ENCODE measurements around the gene PRKAG2.
"Not testable (repeated sequence)": the region's sequence is repeated elsewhere in the genome, so short reads cannot be mapped to it uniquely, and the experiment has no call there.

PRKAG2 gene

DNA sequence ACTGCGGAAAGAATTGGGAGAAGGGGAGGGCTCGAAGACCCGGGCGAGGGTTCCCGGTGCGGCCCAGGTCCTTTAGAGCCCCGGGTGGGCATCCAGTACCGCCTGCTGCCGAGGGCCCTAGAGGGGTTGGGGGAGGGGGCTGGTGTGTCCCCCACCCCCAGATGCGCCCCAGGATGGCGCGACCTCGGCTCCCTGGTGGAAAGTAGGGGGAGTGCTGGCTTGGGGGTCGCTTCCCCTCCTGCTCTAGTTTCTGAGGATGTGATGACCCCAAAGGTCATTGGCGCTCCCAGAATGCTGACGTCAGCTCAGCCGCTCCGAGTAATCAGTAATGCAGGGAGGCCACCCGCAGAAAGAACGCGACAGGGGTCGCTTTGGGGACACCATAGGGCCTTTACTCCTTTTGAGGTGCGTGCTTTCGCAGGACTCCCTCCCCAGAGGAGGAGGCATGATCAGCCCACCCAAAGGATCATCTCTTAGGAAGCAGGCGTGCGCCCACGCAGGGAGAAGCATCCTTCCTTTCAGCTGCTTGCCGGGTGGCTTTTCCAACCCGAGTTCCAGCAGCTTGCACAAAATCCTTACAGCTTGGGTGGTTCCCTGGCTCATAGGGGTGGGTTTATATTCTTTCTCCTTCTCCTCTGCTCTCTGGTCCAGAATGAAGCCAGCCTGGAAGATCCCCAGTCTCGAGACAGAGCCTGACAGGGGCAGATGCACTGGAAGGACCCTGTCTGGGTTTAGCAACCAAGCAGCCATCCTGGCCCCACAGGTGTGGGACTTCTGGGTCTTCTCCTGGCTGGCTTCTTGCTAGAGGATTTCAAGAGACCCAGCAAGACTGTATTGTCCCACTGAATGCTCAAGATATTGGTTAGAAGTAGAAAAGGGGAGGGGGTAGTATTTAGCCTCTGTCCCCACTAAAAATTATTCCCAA, 1.3 kb upstream of the PRKAG2 start:
- H2AFZ ChIP-seq (ENCODE audit: low read length): peak overlapping the region; percentile 99
- no peak overlapping the region for H4K8ac ChIP-seq (ENCODE audit: low read depth, low read length)
- no peak overlapping the region for H4K91ac ChIP-seq (ENCODE audit: low read depth, low read length, poor library complexity)
- no peak overlapping the region for H3K23ac ChIP-seq (ENCODE audit: low read depth, low read length, poor library complexity)
- no peak overlapping the region for H2BK12ac ChIP-seq (ENCODE audit: low read length)
- no peak overlapping the region for H3K9ac ChIP-seq (ENCODE audit: low read depth, low read length, poor library complexity)
- H3K4me3 ChIP-seq (ENCODE audit: low read length in 2 of 2): peak overlapping the region in 1 of 2 donors; percentile 30
- no peak overlapping the region for H2BK5ac ChIP-seq (ENCODE audit: low read length)
- no peak for DNase-seq (ENCODE audit: low spot score)
- no peak overlapping the region for H2BK120ac ChIP-seq (ENCODE audit: low read depth, low read length)
- H3K27me3 ChIP-seq (ENCODE audit: control insufficient read depth in 3 of 3, insufficient read depth in 3 of 3, low read depth in 1 of 3, low read length in 3 of 3): peaks cover 0 to 71% (median 19%) of the 10 kb centered on the region in 3 experiments
- H3K18ac ChIP-seq (ENCODE audit: low read length): peak overlapping the region; percentile 97
- H3K27ac ChIP-seq (replicated peaks; ENCODE audit: low read length): no peak overlapping the region
- H3K79me1 ChIP-seq (ENCODE audit: low read depth, low read length): no peaks in the 10 kb centered on the region
- H3K14ac ChIP-seq (ENCODE audit: low read length): no peak overlapping the region
- peak overlapping the region; percentile 5 for H2BK15ac ChIP-seq (ENCODE audit: low read length)
- H3K4me1 ChIP-seq (ENCODE audit: control insufficient read depth in 2 of 2, insufficient read depth in 1 of 2, low read depth in 1 of 2, low read length in 2 of 2): peaks cover 5 to 9% of the 10 kb centered on the region in 2 donors
- peak overlapping the region; percentile 100 for H3K4me2 ChIP-seq (ENCODE audit: insufficient read depth, low read length, poor library complexity, severe bottlenecking)
- peak overlapping the region; percentile 22 for H2AK5ac ChIP-seq (ENCODE audit: low read depth, low read length)
- no peaks in the 10 kb centered on the region for H3K9me3 ChIP-seq (replicated peaks in 1 of 2; ENCODE audit: control insufficient read depth in 2 of 2, insufficient read depth in 1 of 2, low read depth in 1 of 2, low read length in 2 of 2)
- WGBS, 2 donors (ENCODE audit: extremely low coverage in 2 of 2, insufficient read length in 2 of 2, insufficient replicate concordance in 1 of 2): no CpG with 5 or more reads among the region's 30 CpGs
- no peaks in the 10 kb centered on the region for H3K36me3 ChIP-seq (replicated peaks in 1 of 2; ENCODE audit: control insufficient read depth in 2 of 2, insufficient read depth in 2 of 2, low read length in 2 of 2)
- no peak overlapping the region for H3K4ac ChIP-seq (ENCODE audit: low read length)

DNA sequence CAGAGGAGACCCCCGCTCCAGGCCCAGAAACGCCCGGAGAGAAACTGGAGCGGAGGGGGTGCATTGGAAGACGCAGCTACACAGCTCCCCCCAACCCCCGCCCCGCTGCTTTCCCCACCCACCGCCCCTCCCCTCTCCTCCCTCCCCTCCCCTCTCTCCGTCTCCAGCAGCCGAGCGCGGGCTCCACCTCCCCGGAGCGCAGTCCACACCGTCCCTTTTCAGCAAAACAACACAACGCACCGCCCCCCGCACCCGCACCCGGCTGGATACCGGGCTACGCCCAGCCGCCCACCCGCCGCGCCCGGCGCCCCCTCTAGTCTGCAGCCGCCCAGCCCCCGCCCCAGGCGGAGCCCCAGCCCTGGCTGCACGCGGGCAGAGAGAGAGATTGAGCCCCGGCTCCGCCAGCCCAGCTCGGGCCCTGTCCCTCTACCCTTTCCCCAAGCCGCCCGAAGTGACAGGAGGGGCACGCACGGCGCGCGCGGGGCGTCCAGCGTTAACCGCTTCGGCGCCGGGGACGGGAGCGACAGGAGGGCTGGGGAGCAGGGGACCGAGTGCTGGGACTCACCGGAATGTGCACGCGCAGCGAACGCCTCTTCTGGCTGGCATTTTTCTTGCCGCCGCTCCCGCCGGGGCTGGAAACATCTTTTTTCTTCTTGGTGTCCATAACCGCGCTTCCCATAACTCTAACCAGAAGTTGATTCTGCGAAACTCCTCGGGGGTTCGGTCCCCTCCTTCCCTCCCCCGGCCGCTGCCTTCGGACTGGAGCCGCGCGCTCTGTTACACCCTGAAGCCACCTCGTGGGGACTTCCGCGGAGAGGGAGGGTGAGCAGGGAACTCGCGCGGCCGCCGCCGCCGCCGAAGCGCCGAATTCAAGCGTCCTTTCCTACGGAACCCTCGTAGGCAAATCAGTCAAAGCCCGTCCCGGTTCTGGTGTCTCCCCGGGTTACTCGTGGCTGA, 695 bp downstream of the PRKAG2 start:
- H4K91ac ChIP-seq (ENCODE audit: low read depth, low read length, poor library complexity): no peak overlapping the region
- peaks cover 5 to 9% of the 10 kb centered on the region in 2 donors for H3K4me1 ChIP-seq (ENCODE audit: control insufficient read depth in 2 of 2, insufficient read depth in 1 of 2, low read depth in 1 of 2, low read length in 2 of 2)
- peak overlapping the region; percentile 99 for H2AFZ ChIP-seq (ENCODE audit: low read length)
- H2BK15ac ChIP-seq (ENCODE audit: low read length): peak overlapping the region; percentile 69
- peak; percentile 67 for DNase-seq (ENCODE audit: low spot score)
- H2BK120ac ChIP-seq (ENCODE audit: low read depth, low read length): peak overlapping the region; percentile 40
- peak overlapping the region; percentile 58 to 83 for H3K4me3 ChIP-seq (ENCODE audit: low read length in 2 of 2)
- no peak overlapping the region for H3K14ac ChIP-seq (ENCODE audit: low read length)
- no peak overlapping the region for H2BK12ac ChIP-seq (ENCODE audit: low read length)
- H3K9me3 ChIP-seq (replicated peaks in 1 of 2; ENCODE audit: control insufficient read depth in 2 of 2, insufficient read depth in 1 of 2, low read depth in 1 of 2, low read length in 2 of 2): no peaks in the 10 kb centered on the region
- no peaks in the 10 kb centered on the region for H3K79me1 ChIP-seq (ENCODE audit: low read depth, low read length)
- H3K4ac ChIP-seq (ENCODE audit: low read length): no peak overlapping the region
- peak overlapping the region; percentile 100 for H3K4me2 ChIP-seq (ENCODE audit: insufficient read depth, low read length, poor library complexity, severe bottlenecking)
- peak overlapping the region; percentile 66 for H3K27ac ChIP-seq (replicated peaks; ENCODE audit: low read length)
- peak overlapping the region; percentile 93 for H2BK5ac ChIP-seq (ENCODE audit: low read length)
- peak overlapping the region; percentile 78 for H3K9ac ChIP-seq (ENCODE audit: low read depth, low read length, poor library complexity)
- H3K36me3 ChIP-seq (replicated peaks in 1 of 2; ENCODE audit: control insufficient read depth in 2 of 2, insufficient read depth in 2 of 2, low read length in 2 of 2): no peaks in the 10 kb centered on the region
- no peak overlapping the region for H2AK5ac ChIP-seq (ENCODE audit: low read depth, low read length)
- H3K27me3 ChIP-seq (ENCODE audit: control insufficient read depth in 3 of 3, insufficient read depth in 3 of 3, low read depth in 1 of 3, low read length in 3 of 3): peaks cover 0 to 63% (median 19%) of the 10 kb centered on the region in 3 experiments
- peak overlapping the region; percentile 91 for H3K18ac ChIP-seq (ENCODE audit: low read length)
- no CpG with 5 or more reads among the region's 93 CpGs for WGBS, 2 donors (ENCODE audit: extremely low coverage in 2 of 2, insufficient read length in 2 of 2, insufficient replicate concordance in 1 of 2)
- H4K8ac ChIP-seq (ENCODE audit: low read depth, low read length): no peak overlapping the region
- H3K23ac ChIP-seq (ENCODE audit: low read depth, low read length, poor library complexity): peak overlapping the region; percentile 83

DNA sequence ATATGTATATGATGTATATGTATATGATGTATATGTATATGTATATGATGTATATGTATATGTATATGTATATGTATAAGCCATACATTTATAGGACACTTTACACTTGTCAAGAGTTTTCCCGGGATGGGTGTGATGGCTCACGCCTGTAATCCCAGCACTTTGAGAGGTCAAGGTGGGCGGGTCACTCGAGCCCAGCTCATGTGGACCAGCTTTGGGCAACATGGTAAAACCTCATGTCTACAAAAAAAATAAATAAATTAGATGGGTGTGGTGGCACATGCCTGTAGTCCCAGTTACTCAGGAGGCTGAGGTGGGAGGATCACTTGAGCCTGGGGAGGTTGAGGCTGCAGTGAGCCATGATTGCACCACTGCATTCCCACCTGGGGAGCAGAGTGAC, 2.4 kb downstream of the PRKAG2 start:
- not testable (repeated sequence) for H3K14ac ChIP-seq (ENCODE audit: low read length); H2AFZ ChIP-seq (ENCODE audit: low read length); DNase-seq (ENCODE audit: low spot score); H3K4me2 ChIP-seq (ENCODE audit: insufficient read depth, low read length, poor library complexity, severe bottlenecking); H3K4me3 ChIP-seq (ENCODE audit: low read length in 2 of 2); H2BK12ac ChIP-seq (ENCODE audit: low read length); H3K36me3 ChIP-seq (replicated peaks in 1 of 2; ENCODE audit: control insufficient read depth in 2 of 2, insufficient read depth in 2 of 2, low read length in 2 of 2); H3K9ac ChIP-seq (ENCODE audit: low read depth, low read length, poor library complexity); H3K18ac ChIP-seq (ENCODE audit: low read length); H4K91ac ChIP-seq (ENCODE audit: low read depth, low read length, poor library complexity); H3K4ac ChIP-seq (ENCODE audit: low read length); H2BK120ac ChIP-seq (ENCODE audit: low read depth, low read length); H2BK5ac ChIP-seq (ENCODE audit: low read length); H3K23ac ChIP-seq (ENCODE audit: low read depth, low read length, poor library complexity); H3K79me1 ChIP-seq (ENCODE audit: low read depth, low read length); H3K4me1 ChIP-seq (ENCODE audit: control insufficient read depth in 2 of 2, insufficient read depth in 1 of 2, low read depth in 1 of 2, low read length in 2 of 2); H4K8ac ChIP-seq (ENCODE audit: low read depth, low read length); H3K9me3 ChIP-seq (replicated peaks in 1 of 2; ENCODE audit: control insufficient read depth in 2 of 2, insufficient read depth in 1 of 2, low read depth in 1 of 2, low read length in 2 of 2); H2AK5ac ChIP-seq (ENCODE audit: low read depth, low read length); H3K27ac ChIP-seq (replicated peaks; ENCODE audit: low read length); H2BK15ac ChIP-seq (ENCODE audit: low read length)
- WGBS, 2 donors (ENCODE audit: extremely low coverage in 2 of 2, insufficient read length in 2 of 2, insufficient replicate concordance in 1 of 2): no CpG with 5 or more reads among the region's 4 CpGs
- peaks cover 0 to 62% (median 19%) of the 10 kb centered on the region in 3 experiments for H3K27me3 ChIP-seq (ENCODE audit: control insufficient read depth in 3 of 3, insufficient read depth in 3 of 3, low read depth in 1 of 3, low read length in 3 of 3)
